Measurements from ENCODE around the gene PRKCQ.

PRKCQ gene

DNA sequence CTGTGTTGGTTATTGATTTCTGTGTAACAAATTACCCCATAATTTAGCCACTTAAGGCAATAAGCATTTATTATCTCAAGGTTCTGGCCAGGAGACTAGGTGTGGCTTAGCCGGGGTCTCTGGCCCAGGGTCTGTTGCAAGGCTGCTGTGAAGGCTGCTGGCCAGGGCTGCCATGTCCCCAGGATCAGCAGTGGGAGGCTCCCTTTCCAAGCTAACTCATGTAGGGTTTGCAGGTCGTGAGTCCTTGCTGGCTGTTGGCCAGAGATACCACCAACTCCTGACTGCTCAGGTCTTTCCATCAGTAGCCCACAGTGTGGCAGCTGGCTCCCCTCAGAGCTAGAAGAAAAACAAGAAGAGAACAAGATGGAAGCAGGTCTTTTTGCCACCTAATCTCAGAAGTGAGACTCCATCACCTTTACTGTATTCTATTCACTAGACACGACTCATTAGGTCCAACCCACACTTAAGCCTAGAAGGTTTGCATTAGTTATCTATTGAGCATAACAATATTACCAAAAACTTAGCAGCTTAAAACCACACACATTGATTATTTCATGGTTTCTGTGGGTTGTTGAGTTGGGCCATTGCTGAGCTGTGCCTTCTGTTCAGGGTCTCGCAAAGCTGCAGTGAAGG lies 191.7 kb downstream of the PRKCQ start:
- no peak for DNase-seq
- Histone ChIP-seq H3K9ac (ENCODE audit: low read length) (no peak overlapping the region), H3K4me2 (ENCODE audit: low read depth, low read length) (no peak overlapping the region), H3K27me3 (replicated peaks; ENCODE audit: insufficient read depth, low read length) (no peaks in the 10 kb centered on the region), H3K4me1 (ENCODE audit: low read length) (no peaks in the 10 kb centered on the region), H2AFZ (ENCODE audit: low read length) (no peak overlapping the region), H3K79me2 (ENCODE audit: low read length) (no peaks in the 10 kb centered on the region), H3K36me3 (replicated peaks; ENCODE audit: insufficient read depth, low read length) (no peaks in the 10 kb centered on the region), H3F3A (ENCODE audit: insufficient read depth, low read length) (no peaks in the 10 kb centered on the region), H3K9me2 (replicated peaks; ENCODE audit: insufficient read depth, low read length) (no peaks in the 10 kb centered on the region), H4K20me1 (ENCODE audit: insufficient read depth, low read length) (no peaks in the 10 kb centered on the region), H3K4me3 (ENCODE audit: low read length) (no peak overlapping the region), H3K9me3 (replicated peaks; ENCODE audit: insufficient read depth, low read length) (no peaks in the 10 kb centered on the region), H3K27ac (ENCODE audit: low read length) (no peak overlapping the region)
- TF ChIP-seq EZH2 (optimal IDR thresholded peaks at IDR 0.05; ENCODE audit: low read depth, low read length) (no peak), EZH2phosphoT487 (IDR thresholded peaks at IDR 0.05; ENCODE audit: low read length) (no peak)
- TF ChIP-seq, protein P1, sequence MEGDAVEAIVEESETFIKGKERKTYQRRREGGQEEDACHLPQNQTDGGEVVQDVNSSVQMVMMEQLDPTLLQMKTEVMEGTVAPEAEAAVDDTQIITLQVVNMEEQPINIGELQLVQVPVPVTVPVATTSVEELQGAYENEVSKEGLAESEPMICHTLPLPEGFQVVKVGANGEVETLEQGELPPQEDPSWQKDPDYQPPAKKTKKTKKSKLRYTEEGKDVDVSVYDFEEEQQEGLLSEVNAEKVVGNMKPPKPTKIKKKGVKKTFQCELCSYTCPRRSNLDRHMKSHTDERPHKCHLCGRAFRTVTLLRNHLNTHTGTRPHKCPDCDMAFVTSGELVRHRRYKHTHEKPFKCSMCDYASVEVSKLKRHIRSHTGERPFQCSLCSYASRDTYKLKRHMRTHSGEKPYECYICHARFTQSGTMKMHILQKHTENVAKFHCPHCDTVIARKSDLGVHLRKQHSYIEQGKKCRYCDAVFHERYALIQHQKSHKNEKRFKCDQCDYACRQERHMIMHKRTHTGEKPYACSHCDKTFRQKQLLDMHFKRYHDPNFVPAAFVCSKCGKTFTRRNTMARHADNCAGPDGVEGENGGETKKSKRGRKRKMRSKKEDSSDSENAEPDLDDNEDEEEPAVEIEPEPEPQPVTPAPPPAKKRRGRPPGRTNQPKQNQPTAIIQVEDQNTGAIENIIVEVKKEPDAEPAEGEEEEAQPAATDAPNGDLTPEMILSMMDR (IDR thresholded peaks at IDR 0.05; ENCODE audit: low read length): no peak

DNA sequence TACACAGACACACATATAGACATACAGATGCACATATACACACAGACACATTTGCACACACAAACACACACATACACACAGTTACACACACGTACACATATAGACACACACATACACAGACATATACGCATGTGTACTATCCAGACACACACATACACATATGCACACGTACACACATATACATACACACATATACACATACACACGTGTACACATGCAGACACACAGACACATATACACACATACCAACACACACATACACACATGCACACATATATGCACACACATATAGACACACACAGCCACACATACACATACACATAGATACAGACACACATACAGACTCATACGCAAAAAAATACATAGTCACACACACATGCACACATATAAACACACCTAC lies 193.1 kb downstream of the PRKCQ start:
- no peaks in the 10 kb centered on the region for H3K9me2 ChIP-seq (replicated peaks; ENCODE audit: insufficient read depth, low read length)
- no peaks in the 10 kb centered on the region for H3K27me3 ChIP-seq (replicated peaks; ENCODE audit: insufficient read depth, low read length)
- no peak overlapping the region for H3K27ac ChIP-seq (ENCODE audit: low read length)
- no peak for DNase-seq
- H3K9me3 ChIP-seq (replicated peaks; ENCODE audit: insufficient read depth, low read length): no peaks in the 10 kb centered on the region
- no peaks in the 10 kb centered on the region for H3K79me2 ChIP-seq (ENCODE audit: low read length)
- peaks cover 3% of the 10 kb centered on the region; the same call in 1 of the 2 replicates for H3F3A ChIP-seq (ENCODE audit: insufficient read depth, low read length)
- no peak overlapping the region for H3K4me3 ChIP-seq (ENCODE audit: low read length)
- TF ChIP-seq, protein P1 (IDR thresholded peaks at IDR 0.05; ENCODE audit: low read length): no peak
- TF ChIP-seq EZH2 (optimal IDR thresholded peaks at IDR 0.05; ENCODE audit: low read depth, low read length) (no peak), EZH2phosphoT487 (IDR thresholded peaks at IDR 0.05; ENCODE audit: low read length) (no peak)
- no peak overlapping the region for H2AFZ ChIP-seq (ENCODE audit: low read length)
- no peaks in the 10 kb centered on the region for H4K20me1 ChIP-seq (ENCODE audit: insufficient read depth, low read length)
- peaks cover 9% of the 10 kb centered on the region for H3K4me1 ChIP-seq (ENCODE audit: low read length)
- no peak overlapping the region for H3K9ac ChIP-seq (ENCODE audit: low read length)
- no peaks in the 10 kb centered on the region for H3K36me3 ChIP-seq (replicated peaks; ENCODE audit: insufficient read depth, low read length)
- H3K4me2 ChIP-seq (ENCODE audit: low read depth, low read length): no peak overlapping the region

DNA sequence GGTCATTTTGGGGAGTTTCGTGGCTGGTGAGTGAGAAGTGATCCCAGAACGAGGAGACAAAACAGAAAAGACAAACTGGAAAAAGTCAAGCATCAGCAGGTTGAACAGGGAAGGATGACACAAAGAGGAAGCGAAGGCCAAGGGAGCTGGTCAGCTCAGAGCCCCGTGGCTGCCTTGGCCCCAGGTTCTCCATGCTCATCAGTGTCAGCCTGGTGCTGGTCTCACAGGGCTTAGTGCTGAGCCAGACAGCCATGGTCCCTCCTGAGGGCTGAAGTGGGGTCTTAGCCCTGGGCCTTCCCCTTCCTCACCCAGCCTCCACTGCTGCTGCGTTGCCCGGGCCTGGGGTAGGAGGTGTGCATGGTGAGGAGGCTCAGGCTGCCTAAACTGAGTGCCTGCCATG lies 193.7 kb downstream of the PRKCQ start:
- Histone ChIP-seq H3K27ac (ENCODE audit: low read length) (no peak overlapping the region), H3K79me2 (ENCODE audit: low read length) (no peaks in the 10 kb centered on the region), H3K36me3 (replicated peaks; ENCODE audit: insufficient read depth, low read length) (no peaks in the 10 kb centered on the region), H3K27me3 (replicated peaks; ENCODE audit: insufficient read depth, low read length) (no peaks in the 10 kb centered on the region), H3F3A (ENCODE audit: insufficient read depth, low read length) (peaks cover 9% of the 10 kb centered on the region; the same call in 1 of the 2 replicates), H2AFZ (ENCODE audit: low read length) (no peak overlapping the region), H3K9ac (ENCODE audit: low read length) (no peak overlapping the region), H3K9me3 (replicated peaks; ENCODE audit: insufficient read depth, low read length) (no peaks in the 10 kb centered on the region), H3K4me1 (ENCODE audit: low read length) (peaks cover 15% of the 10 kb centered on the region), H4K20me1 (ENCODE audit: insufficient read depth, low read length) (no peaks in the 10 kb centered on the region), H3K9me2 (replicated peaks; ENCODE audit: insufficient read depth, low read length) (no peaks in the 10 kb centered on the region), H3K4me3 (ENCODE audit: low read length) (no peak overlapping the region), H3K4me2 (ENCODE audit: low read depth, low read length) (no peak overlapping the region)
- no peak for DNase-seq
- TF ChIP-seq, protein P1 (IDR thresholded peaks at IDR 0.05; ENCODE audit: low read length): no peak
- TF ChIP-seq EZH2phosphoT487 (IDR thresholded peaks at IDR 0.05; ENCODE audit: low read length) (no peak), EZH2 (optimal IDR thresholded peaks at IDR 0.05; ENCODE audit: low read depth, low read length) (no peak)

All from MM.1S (cell line).